Large intestine (tissue), 3 donors: Measurements from ENCODE around the gene ADPRHL1. TPM values are rescaled to one million over a fixed set of nuclear protein-coding genes. Genes with fewer than 3 reads are reported as not detected.
"Not testable (repeated sequence)": the region's sequence is repeated elsewhere in the genome, so short reads cannot be mapped to it uniquely, and the experiment has no call there.

Experiments used
- DNase-seq, 2 donors: peaks; one replicate each; pipeline versions ENCODE4 v3.0.0 to v3.0.0-alpha.2; 2013
- H3K27ac ChIP-seq: one replicate; pipeline ENCODE4 v1.5.1; 2013; ENCODE audit warnings: low read length
- H3K27me3 ChIP-seq: 2 replicates; pipeline ENCODE4 v1.6.1; 2013; ENCODE audit warnings: low read length; ENCODE audit not compliant: control insufficient read depth, insufficient read depth
- H3K36me3 ChIP-seq: 2 replicates; pipeline ENCODE4 v1.6.1; 2013; ENCODE audit warnings: low read length; ENCODE audit not compliant: control insufficient read depth, insufficient read depth
- H3K4me1 ChIP-seq: one replicate; pipeline ENCODE4 v1.6.1; 2013; ENCODE audit warnings: low read length; ENCODE audit not compliant: control insufficient read depth, insufficient read depth
- H3K4me3 ChIP-seq: one replicate; pipeline ENCODE4 v1.5.1; 2013; ENCODE audit warnings: low read length
- H3K9me3 ChIP-seq: one replicate; pipeline ENCODE4 v1.6.1; 2013; ENCODE audit warnings: mild to moderate bottlenecking, low read depth, low read length, moderate library complexity; ENCODE audit not compliant: control insufficient read depth
- WGBS: methylation state at CpG from one replicate; pipeline ENCODE4 v1.1.5; 2013; ENCODE audit warnings: low lambda C conversion rate; ENCODE audit not compliant: insufficient coverage; 5-methylcytosine and 5-hydroxymethylcytosine counted together
- polyA plus RNA-seq: library from polyadenylated mRNA; unstranded; fragments of 120-200 nt; gene quantifications from one replicate; pipeline ENCODE4 v1.2.1, GENCODE V29; 2013

Gene ADPRHL1
- polyA plus RNA-seq, 1 donor = 2.8 TPM

DNA sequence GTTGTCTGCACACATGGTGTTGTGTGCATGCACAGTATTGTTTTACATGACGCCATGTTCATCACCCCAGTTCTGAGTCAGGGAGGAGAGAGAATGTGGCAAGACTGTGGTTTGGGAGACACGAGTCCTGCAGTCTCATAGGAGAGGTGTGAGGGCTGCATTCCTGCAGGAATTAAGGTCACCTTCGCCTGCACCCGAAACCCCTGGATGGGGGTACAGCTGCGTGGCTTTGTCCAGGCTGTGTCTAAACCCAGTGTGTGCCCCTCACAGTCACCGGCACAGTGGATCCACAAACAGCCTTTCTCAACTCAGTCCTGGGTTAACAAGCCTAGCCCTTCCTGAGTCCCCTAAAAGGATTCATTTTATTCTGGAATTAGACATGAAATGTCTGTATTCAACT, 5.7 kb downstream of the ADPRHL1 start:
- Histone ChIP-seq H3K27ac (no peak overlapping the region), H3K36me3 (no peaks in the 10 kb centered on the region), H3K4me1 (peaks cover 8% of the 10 kb centered on the region), H3K27me3 (no peaks in the 10 kb centered on the region), H3K9me3 (no peaks in the 10 kb centered on the region), H3K4me3 (no peak overlapping the region)
- no CpG with 5 or more reads among the region's 6 CpGs for WGBS
- DNase-seq = no peak

DNA sequence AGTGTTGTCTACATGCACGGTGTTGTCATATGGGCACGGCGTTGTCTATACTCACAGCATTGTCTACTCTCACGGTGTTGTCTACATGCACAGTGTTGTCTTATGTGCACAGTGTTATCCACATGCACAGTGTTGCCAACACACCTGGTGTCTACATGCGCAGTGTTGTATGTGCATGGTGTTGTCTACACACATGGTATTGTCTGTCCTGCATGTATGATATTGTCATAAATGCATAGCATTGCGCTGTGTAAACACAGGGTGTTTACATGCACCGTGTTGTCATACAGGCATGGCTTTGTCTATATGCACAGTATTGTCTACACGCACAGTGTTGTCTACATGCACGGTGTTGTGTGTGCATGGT, 6.8 kb downstream of the ADPRHL1 start:
- DNase-seq = no peak
- whole genome bisulfite sequencing = no CpG with 5 or more reads among the region's 9 CpGs
- Histone ChIP-seq H3K4me1 (peaks cover 8% of the 10 kb centered on the region), H3K9me3 (peaks cover 3% of the 10 kb centered on the region), H3K27me3 (no peaks in the 10 kb centered on the region), H3K27ac (no peak overlapping the region), H3K4me3 (no peak overlapping the region), H3K36me3 (no peaks in the 10 kb centered on the region)

DNA sequence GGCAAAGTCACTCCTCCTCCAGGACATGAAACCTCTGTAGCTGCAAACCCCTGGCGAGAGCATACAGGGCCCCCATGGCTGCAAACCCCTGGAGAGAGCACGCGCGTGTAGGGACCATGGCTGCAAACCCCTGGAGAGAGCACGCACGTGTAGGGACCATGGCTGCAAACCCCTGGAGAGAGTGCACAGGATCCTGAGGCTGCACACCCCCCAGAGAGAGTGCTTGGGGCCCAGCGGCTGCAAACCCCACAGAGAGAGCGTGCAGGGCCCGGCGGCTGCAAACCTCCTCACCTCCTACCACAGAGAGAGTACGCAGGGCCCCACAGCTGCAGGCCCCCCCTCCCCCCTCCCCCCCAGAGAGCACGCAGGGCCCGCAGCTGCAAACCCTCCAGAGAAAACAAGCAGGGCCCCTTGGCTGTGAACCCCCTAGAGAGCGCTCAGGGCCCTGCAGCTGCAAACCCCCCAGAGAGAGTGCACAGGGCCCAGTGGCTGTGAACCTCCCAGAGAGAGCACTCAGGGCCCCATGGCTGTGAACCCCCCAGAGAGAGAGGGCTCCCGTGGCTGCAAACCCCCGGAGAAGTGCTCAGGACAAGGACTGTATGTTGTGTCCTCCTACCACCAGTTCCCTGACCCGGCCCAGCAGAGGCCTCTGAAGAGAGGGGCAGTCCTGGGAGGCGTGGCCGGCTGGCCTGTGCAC, 7.3 kb downstream of the ADPRHL1 start:
- H3K4me3 ChIP-seq = no peak overlapping the region
- DNase-seq = no peak
- no CpG with 5 or more reads among the region's 19 CpGs for WGBS
- H3K27me3 ChIP-seq = no peaks in the 10 kb centered on the region
- H3K27ac ChIP-seq = no peak overlapping the region
- peaks cover 8% of the 10 kb centered on the region for H3K4me1 ChIP-seq
- peaks cover 3% of the 10 kb centered on the region for H3K9me3 ChIP-seq
- H3K36me3 ChIP-seq = no peaks in the 10 kb centered on the region

DNA sequence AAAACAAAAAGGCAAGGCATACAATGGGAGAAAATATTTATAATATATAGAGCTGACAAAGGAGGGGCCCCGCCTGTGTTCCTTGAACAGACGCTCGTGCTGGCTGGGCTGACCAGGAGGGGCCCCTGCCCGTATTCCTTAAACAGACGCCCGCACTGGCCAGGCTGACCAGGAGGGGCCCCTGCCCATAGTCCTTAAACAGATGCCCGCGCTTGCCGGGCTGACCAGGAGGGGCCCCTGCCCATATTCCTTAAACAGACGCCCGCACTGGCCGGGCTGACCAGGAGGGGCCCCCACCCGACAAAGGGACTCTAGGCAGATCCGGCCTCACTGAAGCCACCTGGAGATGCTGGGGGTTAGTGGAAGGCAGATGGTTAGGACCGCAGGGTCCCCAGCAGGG, 9.3 kb downstream of the ADPRHL1 start:
- H3K4me3 ChIP-seq = no peak overlapping the region
- H3K36me3 ChIP-seq = no peaks in the 10 kb centered on the region
- H3K4me1 ChIP-seq = no peaks in the 10 kb centered on the region
- whole genome bisulfite sequencing = no CpG with 5 or more reads among the region's 15 CpGs
- no peaks in the 10 kb centered on the region for H3K27me3 ChIP-seq
- H3K27ac ChIP-seq = no peak overlapping the region
- H3K9me3 ChIP-seq = peaks cover 3% of the 10 kb centered on the region
- no peak for DNase-seq

- no peak overlapping the region for H3K4me3 ChIP-seq
- DNase-seq = no peak
- H3K27ac ChIP-seq = no peak overlapping the region
- no CpG with 5 or more reads among the region's 1 CpG for WGBS
- H3K9me3 ChIP-seq = peaks cover 3% of the 10 kb centered on the region
- no peaks in the 10 kb centered on the region for H3K4me1 ChIP-seq
- no peaks in the 10 kb centered on the region for H3K27me3 ChIP-seq
- no peaks in the 10 kb centered on the region for H3K36me3 ChIP-seq
These were observed 10.3 kb downstream of the ADPRHL1 start for GRCh38 chr13:113442985-113443362.

GRCh38 chr13:113442354-113442984, 10.8 kb downstream of the ADPRHL1 start:
- no peaks in the 10 kb centered on the region for H3K27me3 ChIP-seq
- peaks cover 3% of the 10 kb centered on the region for H3K9me3 ChIP-seq
- H3K4me1 ChIP-seq = no peaks in the 10 kb centered on the region
- no peak for DNase-seq
- no peaks in the 10 kb centered on the region for H3K36me3 ChIP-seq
- no peak overlapping the region for H3K4me3 ChIP-seq
- 89% methylated on average over 3 of the region's 10 CpGs for WGBS
- H3K27ac ChIP-seq = no peak overlapping the region

GRCh38 chr13:113441661-113442060, 11.6 kb downstream of the ADPRHL1 start:
- H3K9me3 ChIP-seq = peaks cover 3% of the 10 kb centered on the region
- no peaks in the 10 kb centered on the region for H3K4me1 ChIP-seq
- DNase-seq = no peak
- 100% methylated on average over 4 of the region's 29 CpGs for WGBS
- H3K27me3 ChIP-seq = no peaks in the 10 kb centered on the region
- H3K36me3 ChIP-seq = no peaks in the 10 kb centered on the region
- H3K4me3 ChIP-seq = no peak overlapping the region
- no peak overlapping the region for H3K27ac ChIP-seq

GRCh38 chr13:113437408-113438010, 15.8 kb downstream of the ADPRHL1 start:
- no CpG with 5 or more reads among the region's 17 CpGs for WGBS
- no peaks in the 10 kb centered on the region for H3K27me3 ChIP-seq
- no peaks in the 10 kb centered on the region for H3K4me1 ChIP-seq
- no peaks in the 10 kb centered on the region for H3K36me3 ChIP-seq
- H3K27ac ChIP-seq = no peak overlapping the region
- H3K4me3 ChIP-seq = no peak overlapping the region
- DNase-seq = no peak
- H3K9me3 ChIP-seq = peaks cover 3% of the 10 kb centered on the region

DNA sequence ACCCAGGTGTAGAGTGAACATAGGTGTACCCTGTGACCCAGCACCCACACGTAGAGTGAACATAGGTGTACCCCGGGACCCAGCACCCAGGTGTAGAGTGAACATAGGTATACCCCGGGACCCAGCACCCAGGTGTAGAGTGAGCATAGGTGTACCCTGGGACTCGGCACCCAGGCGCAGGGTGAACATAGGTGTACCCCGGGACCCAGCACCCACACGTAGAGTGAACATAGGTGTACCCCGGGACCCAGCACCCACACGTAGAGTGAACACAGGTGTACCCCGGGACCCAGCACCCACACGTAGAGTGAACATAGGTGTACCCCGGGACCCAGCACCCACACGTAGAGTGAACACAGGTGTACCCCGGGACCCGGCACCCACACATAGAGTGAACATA, 16.4 kb downstream of the ADPRHL1 start:
- DNase-seq, H3K27ac ChIP-seq, H3K9me3 ChIP-seq, H3K27me3 ChIP-seq, H3K4me3 ChIP-seq, H3K36me3 ChIP-seq, H3K4me1 ChIP-seq: not testable (repeated sequence)
- no CpG with 5 or more reads among the region's 15 CpGs for WGBS

- not testable (repeated sequence) for H3K36me3 ChIP-seq, H3K27ac ChIP-seq, H3K9me3 ChIP-seq, H3K27me3 ChIP-seq, DNase-seq, H3K4me1 ChIP-seq, H3K4me3 ChIP-seq
- 100% methylated on average over 2 of the region's 15 CpGs for WGBS
These were observed 17.4 kb downstream of the ADPRHL1 start for GRCh38 chr13:113435907-113436306.
